Right atrium auricular region (tissue), 2 donors: ENCODE results near the gene ERBB4. TPM values are rescaled to one million over a fixed set of nuclear protein-coding genes. Genes with fewer than 3 reads are reported as not detected.

Experiments used
- DNase-seq: peaks from one replicate; pipeline ENCODE4 v3.0.0-alpha.2; 2019; ENCODE audit warnings: low spot score
- H3K27ac ChIP-seq, 2 donors: fragments of 200-600 bp; sonication (generic); 1 replicate in 1 of 2; 2 replicates in 1 of 2; pipeline ENCODE4 v1.5.1; 2016 to 2019
- H3K27me3 ChIP-seq, 2 donors: fragments of 200-600 bp; sonication (generic); one replicate each; pipeline versions ENCODE4 v1.5.1 to v1.6.0; 2017 to 2019
- H3K36me3 ChIP-seq: fragments of 200-600 bp; sonication (generic); one replicate; pipeline ENCODE4 v1.5.1; 2016
- H3K4me1 ChIP-seq, 2 donors: fragments of 200-600 bp; sonication (generic); one replicate each; pipeline versions ENCODE4 v1.5.1 to v1.6.0; 2017 to 2019
- H3K4me3 ChIP-seq, 2 donors: fragments of 200-600 bp; sonication (generic); 1 replicate in 1 of 2; 2 replicates in 1 of 2; pipeline ENCODE4 v1.5.1; 2017 to 2019; ENCODE audit warnings: mild to moderate bottlenecking in 1 of 2, moderate library complexity in 1 of 2
- H3K9me3 ChIP-seq, 2 donors: fragments of 200-600 bp; sonication (generic); one replicate each; pipeline ENCODE4 v1.5.1; 2019
- CTCF ChIP-seq, 2 donors: fragments of 200-600 bp; sonication (generic); IDR thresholded peaks; one replicate each; pipeline ENCODE4 v1.5.1; 2019; ENCODE audit warnings: antibody characterized with exemption in 2 of 2
- total RNA-seq, 2 donors: library from RNA; depleted of rRNA; stranded (reverse); fragments of >200 nt; gene quantifications; one replicate each; pipeline ENCODE4 v1.1.0, GENCODE V29; 2016

Gene ERBB4
- total RNA-seq, 2 donors from 2014 or later = 12.4 to 22.4 TPM

DNA sequence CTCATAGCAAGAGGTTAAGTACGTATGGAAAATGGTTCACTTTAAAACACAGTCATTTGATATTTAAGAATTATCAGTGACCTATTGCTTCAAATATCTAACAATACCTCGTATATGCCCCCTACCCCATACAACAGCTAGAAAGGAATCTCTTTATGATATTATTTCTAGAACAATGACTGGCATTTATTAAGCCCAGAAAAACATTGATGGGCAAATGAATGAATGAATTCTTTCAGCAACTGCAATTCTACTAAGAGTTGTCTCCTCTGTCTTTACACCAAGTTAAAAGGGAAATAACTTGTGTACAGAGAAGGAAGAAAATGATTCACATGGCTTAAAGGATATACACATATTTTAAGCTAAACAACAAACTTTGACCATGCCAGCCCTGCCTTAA, 384.7 kb downstream of the ERBB4 start:
- no peak overlapping the region for H3K4me3 ChIP-seq

DNA sequence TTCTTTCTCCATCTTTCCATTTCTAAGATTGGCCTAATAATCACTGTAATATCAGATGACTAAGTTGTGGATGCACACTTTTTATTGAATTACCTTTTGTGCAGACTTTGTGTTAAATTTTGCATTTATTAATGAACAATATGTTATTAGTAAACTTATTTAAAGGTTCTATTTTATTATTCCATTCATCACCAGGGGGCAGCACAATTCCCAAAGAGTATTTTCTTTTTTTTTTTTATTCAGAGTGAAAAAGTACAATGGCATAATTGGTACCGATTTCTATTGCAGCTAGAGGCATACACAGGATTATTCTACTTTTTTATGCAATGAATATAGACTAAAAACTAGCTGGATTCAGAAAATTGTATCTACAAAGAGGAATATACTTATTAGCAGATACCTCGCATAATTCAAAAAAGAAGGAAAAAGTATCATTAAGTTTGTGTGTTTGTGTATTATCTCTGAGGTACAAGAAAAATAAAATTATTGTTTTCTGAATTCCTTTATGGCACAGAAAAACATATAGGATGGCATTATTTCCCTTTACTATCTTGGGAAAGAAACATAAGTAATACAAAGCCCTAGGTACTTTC, 390.6 kb downstream of the ERBB4 start:
- H3K27me3 ChIP-seq = no peaks in the 10 kb centered on the region
- H3K4me3 ChIP-seq = no peak overlapping the region
- no peaks in the 10 kb centered on the region for H3K9me3 ChIP-seq
- peak in 1 of 2 donors; percentile 60 for TF ChIP-seq CTCF (IDR thresholded peaks at IDR 0.05)
- DNase-seq = no peak
- H3K4me1 ChIP-seq = no peaks in the 10 kb centered on the region
- no peak overlapping the region for H3K27ac ChIP-seq
- H3K36me3 ChIP-seq = no peaks in the 10 kb centered on the region

More for the DNA sequence above, 384.7 kb downstream of the ERBB4 start:
- Histone ChIP-seq H3K9me3 (no peaks in the 10 kb centered on the region), H3K27ac (no peak overlapping the region), H3K27me3 (no peaks in the 10 kb centered on the region), H3K36me3 (no peaks in the 10 kb centered on the region), H3K4me1 (no peaks in the 10 kb centered on the region)
- no peak for TF ChIP-seq CTCF (IDR thresholded peaks at IDR 0.05)
- no peak for DNase-seq

DNA sequence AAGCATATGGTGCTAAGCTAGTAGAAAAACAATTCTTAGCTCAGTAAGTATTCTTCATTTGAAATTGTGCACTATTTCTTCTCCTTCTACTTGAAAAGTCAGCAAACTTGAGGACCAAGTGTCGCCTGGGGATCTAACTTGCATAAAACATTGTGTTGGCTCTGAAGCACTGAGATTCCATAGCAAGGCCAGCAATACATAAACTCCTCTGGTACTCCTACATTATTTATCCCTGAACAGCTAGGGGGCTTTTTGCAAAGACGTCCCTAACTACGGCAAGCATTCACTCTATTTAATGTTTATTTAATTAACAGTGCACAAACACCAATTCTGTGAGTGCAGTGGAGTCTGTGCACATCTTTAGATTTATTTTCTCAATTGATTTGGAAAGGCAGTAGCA, 392.2 kb downstream of the ERBB4 start:
- H3K9me3 ChIP-seq = no peaks in the 10 kb centered on the region
- no peaks in the 10 kb centered on the region for H3K4me1 ChIP-seq
- no peaks in the 10 kb centered on the region for H3K36me3 ChIP-seq
- DNase-seq = no peak
- TF ChIP-seq CTCF (IDR thresholded peaks at IDR 0.05) = no peak
- no peak overlapping the region for H3K27ac ChIP-seq
- H3K27me3 ChIP-seq = no peaks in the 10 kb centered on the region
- no peak overlapping the region for H3K4me3 ChIP-seq

DNA sequence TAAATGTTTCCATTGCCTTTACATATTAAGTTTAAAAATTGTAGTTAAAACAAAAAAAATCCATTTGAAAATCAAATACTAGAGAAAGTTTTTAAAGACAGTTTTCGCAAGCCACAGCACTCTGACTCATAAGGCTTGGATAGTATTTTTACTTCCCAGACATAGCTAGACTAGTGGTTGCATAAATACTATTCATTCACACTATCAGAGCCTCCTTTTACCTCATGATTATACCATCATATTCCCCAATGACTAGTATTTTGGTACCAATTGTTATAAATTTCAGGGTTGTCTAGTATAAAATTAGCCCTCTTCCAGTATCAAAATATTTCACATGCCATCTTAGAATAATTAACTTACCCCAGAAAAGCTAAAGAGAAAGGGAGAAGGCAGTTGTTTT, 393.5 kb downstream of the ERBB4 start:
- Histone ChIP-seq H3K27me3 (no peaks in the 10 kb centered on the region), H3K27ac (no peak overlapping the region), H3K36me3 (no peaks in the 10 kb centered on the region), H3K4me3 (no peak overlapping the region), H3K4me1 (no peaks in the 10 kb centered on the region), H3K9me3 (no peaks in the 10 kb centered on the region)
- no peak for DNase-seq
- TF ChIP-seq CTCF (IDR thresholded peaks at IDR 0.05) = no peak

DNA sequence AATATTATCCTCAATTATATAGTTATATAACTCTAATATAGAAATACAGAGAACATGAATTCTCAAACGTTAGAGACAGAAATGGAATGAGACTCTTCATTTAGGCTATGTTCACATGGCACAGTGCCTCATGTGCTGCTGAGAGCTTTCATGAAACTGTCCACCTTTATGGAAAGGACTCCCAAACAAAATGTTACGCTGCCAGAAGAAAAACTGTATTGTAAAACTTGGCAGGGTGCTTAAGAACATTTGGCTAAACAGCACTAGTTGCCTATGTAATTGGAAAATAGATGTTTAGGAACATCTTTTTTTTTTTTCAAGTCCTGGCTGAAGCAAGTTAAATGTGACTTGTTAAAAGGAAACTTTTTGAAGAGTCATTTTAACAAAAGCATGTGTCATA, 396.0 kb downstream of the ERBB4 start:
- no peak for DNase-seq
- TF ChIP-seq CTCF (IDR thresholded peaks at IDR 0.05) = no peak
- no peak overlapping the region for H3K4me3 ChIP-seq
- H3K4me1 ChIP-seq = no peaks in the 10 kb centered on the region
- H3K27me3 ChIP-seq = no peaks in the 10 kb centered on the region
- no peaks in the 10 kb centered on the region for H3K36me3 ChIP-seq
- H3K9me3 ChIP-seq = no peaks in the 10 kb centered on the region
- H3K27ac ChIP-seq = no peak overlapping the region

DNA sequence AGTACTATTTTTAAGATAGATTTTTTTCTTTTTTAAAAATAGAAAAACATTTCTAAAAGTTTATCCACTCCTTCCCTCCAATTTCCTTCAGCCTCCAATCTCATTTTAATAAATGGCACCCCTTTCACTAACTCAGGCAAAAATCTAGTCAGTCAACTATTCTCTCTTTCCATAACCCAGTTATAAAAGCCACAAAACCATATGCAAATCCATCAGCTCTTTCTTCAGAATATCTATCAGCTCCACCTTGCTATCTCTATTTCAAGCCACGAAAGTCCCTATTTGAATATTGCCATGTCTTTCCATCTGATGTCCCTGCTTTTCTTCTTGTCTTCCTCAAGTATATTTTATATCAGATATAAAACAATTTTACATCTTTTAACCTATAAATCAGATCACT, 397.1 kb downstream of the ERBB4 start:
- Histone ChIP-seq H3K27me3 (no peaks in the 10 kb centered on the region), H3K4me3 (no peak overlapping the region), H3K9me3 (no peaks in the 10 kb centered on the region), H3K36me3 (no peaks in the 10 kb centered on the region), H3K4me1 (no peaks in the 10 kb centered on the region), H3K27ac (no peak overlapping the region)
- no peak for DNase-seq
- TF ChIP-seq CTCF (IDR thresholded peaks at IDR 0.05) = no peak
